Lower lobe of right lung (tissue), 2 donors: ENCODE data around the gene ASS1. TPM values are rescaled to one million over a fixed set of nuclear protein-coding genes. Genes with fewer than 3 reads are reported as not detected.

Experiments used
- ATAC-seq, 2 donors: fragments of 200-7000 bp; cut with Tn5 transposase; one replicate each; pipeline ENCODE4 v1.9.1; 2020 to 2022; ENCODE audit warnings: mild to moderate bottlenecking in 2 of 2, moderate library complexity in 2 of 2
- DNase-seq: peaks from one replicate; pipeline ENCODE4 v3.0.0-alpha.2; 2020
- H3K27ac ChIP-seq: fragments of 200-600 bp; one replicate; pipeline ENCODE4 v1.8.0; 2022
- H3K27me3 ChIP-seq: fragments of 200-600 bp; one replicate; pipeline ENCODE4 v1.8.0; 2022; ENCODE audit warnings: low read depth
- H3K36me3 ChIP-seq: fragments of 200-600 bp; one replicate; pipeline ENCODE4 v1.8.0; 2022; ENCODE audit warnings: mild to moderate bottlenecking
- H3K4me1 ChIP-seq: fragments of 200-600 bp; one replicate; pipeline ENCODE4 v1.8.0; 2022
- H3K4me3 ChIP-seq: fragments of 200-600 bp; one replicate; pipeline ENCODE4 v1.8.0; 2022; ENCODE audit warnings: mild to moderate bottlenecking
- H3K9me3 ChIP-seq: fragments of 200-600 bp; one replicate; pipeline ENCODE4 v1.8.0; 2022
- intact Hi-C: fragments of 100-400 bp; cut with DNase I; formaldehyde crosslinking; loops from one replicate; pipeline ENCODE4 v1.11.0; 2022
- total RNA-seq: library from RNA; stranded (reverse); fragmentation: NEBNext Ultra II Directional; extraction: Animal tissue kit (Norgen Biotek cat#: 25700); gene quantifications from one replicate; pipeline ENCODE4 v1.2.1, GENCODE V29; 2021
- TF ChIP-seq, protein P1 (sequence below): fragments of 200-600 bp; IDR thresholded peaks from one replicate; pipeline ENCODE4 v1.8.0; 2022; ENCODE audit warnings: antibody characterized with exemption, mild to moderate bottlenecking
- donor health status: DM: no; HTN: yes; CAD: no; lungs with severe emphysema.

Gene ASS1
- total RNA-seq, 1 donor from 2014 or later, result 75.2 TPM

DNA sequence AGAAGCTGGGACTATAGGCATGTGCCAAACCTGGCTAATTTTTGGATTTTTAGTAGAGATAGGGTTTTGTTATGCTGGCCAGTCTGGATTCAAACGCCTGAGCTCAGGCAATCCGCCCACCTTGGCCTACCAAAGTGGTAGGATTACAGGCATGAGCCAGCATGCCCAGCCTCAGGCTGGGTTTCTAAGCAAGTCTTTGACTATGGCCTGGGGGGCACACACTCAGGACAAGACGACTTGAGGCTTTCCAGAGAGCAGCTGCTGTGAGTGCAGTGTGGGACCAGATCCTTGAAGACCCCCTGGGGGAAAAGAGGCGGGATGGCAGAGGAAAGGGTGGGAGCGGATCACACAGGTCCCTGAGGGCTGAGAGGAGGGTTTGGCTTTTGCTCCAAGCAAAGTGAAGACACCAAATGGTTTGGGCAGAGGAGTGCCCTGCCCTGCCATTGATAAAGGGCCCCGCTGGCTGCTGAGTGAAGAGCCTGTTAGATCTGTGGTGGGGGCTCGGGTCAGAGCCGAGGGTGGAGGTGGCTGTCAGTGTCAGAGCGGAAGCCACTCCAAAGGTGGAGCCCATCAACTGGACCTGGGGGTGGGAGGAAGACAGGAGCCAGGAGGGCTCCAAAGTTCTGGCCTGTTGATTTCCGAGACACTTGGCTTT lies 87.8 kb downstream of the ASS1 start:
- TF ChIP-seq, protein P1, sequence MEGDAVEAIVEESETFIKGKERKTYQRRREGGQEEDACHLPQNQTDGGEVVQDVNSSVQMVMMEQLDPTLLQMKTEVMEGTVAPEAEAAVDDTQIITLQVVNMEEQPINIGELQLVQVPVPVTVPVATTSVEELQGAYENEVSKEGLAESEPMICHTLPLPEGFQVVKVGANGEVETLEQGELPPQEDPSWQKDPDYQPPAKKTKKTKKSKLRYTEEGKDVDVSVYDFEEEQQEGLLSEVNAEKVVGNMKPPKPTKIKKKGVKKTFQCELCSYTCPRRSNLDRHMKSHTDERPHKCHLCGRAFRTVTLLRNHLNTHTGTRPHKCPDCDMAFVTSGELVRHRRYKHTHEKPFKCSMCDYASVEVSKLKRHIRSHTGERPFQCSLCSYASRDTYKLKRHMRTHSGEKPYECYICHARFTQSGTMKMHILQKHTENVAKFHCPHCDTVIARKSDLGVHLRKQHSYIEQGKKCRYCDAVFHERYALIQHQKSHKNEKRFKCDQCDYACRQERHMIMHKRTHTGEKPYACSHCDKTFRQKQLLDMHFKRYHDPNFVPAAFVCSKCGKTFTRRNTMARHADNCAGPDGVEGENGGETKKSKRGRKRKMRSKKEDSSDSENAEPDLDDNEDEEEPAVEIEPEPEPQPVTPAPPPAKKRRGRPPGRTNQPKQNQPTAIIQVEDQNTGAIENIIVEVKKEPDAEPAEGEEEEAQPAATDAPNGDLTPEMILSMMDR, result no peak
- Histone ChIP-seq H3K9me3 (no peaks in the 10 kb centered on the region), H3K4me1 (no peaks in the 10 kb centered on the region), H3K27ac (no peak overlapping the region), H3K27me3 (peaks cover 39% of the 10 kb centered on the region), H3K36me3 (no peaks in the 10 kb centered on the region), H3K4me3 (no peak overlapping the region)
- no peak for ATAC-seq
- intact Hi-C loops, result no loop called here
- no peak for DNase-seq

DNA sequence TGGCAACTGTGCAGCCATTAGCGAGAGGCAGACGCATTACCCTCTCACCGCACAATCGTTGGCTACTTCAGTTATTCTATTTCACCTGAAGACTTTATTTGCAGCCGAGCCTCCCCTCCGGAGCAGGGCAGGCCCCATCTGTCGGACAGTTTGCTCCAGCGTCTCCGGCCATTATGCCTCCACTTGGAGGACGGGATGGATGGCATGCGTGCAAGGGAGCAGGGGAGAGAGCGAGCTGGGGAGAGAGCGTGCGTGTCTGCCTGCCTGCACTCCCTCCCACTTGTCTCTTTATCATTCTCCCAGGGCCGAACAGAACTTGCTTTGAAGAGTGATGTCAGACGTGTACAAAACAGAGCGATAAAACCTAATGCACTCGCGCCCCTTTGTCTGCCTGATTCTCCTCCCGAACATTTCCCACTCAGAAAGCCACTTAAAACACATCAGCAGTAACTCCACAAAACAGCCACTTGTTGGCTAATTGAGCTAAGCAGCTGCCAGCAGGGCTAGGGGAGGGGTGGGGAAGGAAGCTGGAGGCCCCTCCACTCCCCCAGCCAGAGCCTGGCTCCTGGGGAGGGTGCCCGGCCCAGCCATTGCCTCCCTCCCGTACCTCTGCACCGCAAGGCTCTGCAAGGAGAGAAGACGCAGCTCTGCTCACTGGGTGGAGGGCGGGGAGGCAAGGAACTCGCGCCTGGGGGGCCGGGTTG lies 91.2 kb downstream of the ASS1 start:
- H3K36me3 ChIP-seq, result no peaks in the 10 kb centered on the region
- TF ChIP-seq, protein P1, result no peak
- H3K9me3 ChIP-seq, result no peaks in the 10 kb centered on the region
- ATAC-seq (no peak), DNase-seq (no peak)
- H3K27ac ChIP-seq, result no peak overlapping the region
- no peak overlapping the region for H3K4me3 ChIP-seq
- peaks cover 66% of the 10 kb centered on the region for H3K27me3 ChIP-seq
- intact Hi-C loops, result no loop called here
- no peaks in the 10 kb centered on the region for H3K4me1 ChIP-seq

- no peak for ATAC-seq
- Histone ChIP-seq H3K9me3 (no peaks in the 10 kb centered on the region), H3K27me3 (peaks cover 73% of the 10 kb centered on the region), H3K4me1 (no peaks in the 10 kb centered on the region), H3K27ac (no peak overlapping the region), H3K4me3 (no peak overlapping the region), H3K36me3 (no peaks in the 10 kb centered on the region)
- TF ChIP-seq, protein P1, result no peak
- no peak for DNase-seq
- intact Hi-C loops, result no loop called here
Measured at GRCh38 chr9:130536701-130537107, 91.9 kb downstream of the ASS1 start.

GRCh38 chr9:130537346-130538050 lies 92.7 kb downstream of the ASS1 start:
- TF ChIP-seq, protein P1, result no peak
- intact Hi-C loops, result no loop called here
- Histone ChIP-seq H3K4me3 (no peak overlapping the region), H3K9me3 (no peaks in the 10 kb centered on the region), H3K27me3 (peaks cover 81% of the 10 kb centered on the region), H3K4me1 (no peaks in the 10 kb centered on the region), H3K27ac (no peak overlapping the region), H3K36me3 (no peaks in the 10 kb centered on the region)
- ATAC-seq (peak; percentile 27 to 31), DNase-seq (no peak)

GRCh38 chr9:130539420-130540223 lies 94.9 kb downstream of the ASS1 start:
- DNase-seq (no peak), ATAC-seq (no peak)
- TF ChIP-seq, protein P1, result no peak
- Histone ChIP-seq H3K4me3 (no peak overlapping the region), H3K4me1 (no peaks in the 10 kb centered on the region), H3K27ac (no peak overlapping the region), H3K36me3 (no peaks in the 10 kb centered on the region), H3K27me3 (peaks cover 70% of the 10 kb centered on the region), H3K9me3 (no peaks in the 10 kb centered on the region)
- intact Hi-C loops, result no loop called here
